Kidney tubule cell (primary cell): ENCODE data around the gene TMEM95.
"Not testable (repeated sequence)": the region's sequence is repeated elsewhere in the genome, so short reads cannot be mapped to it uniquely, and the experiment has no call there.

Source experiments
- DNase-seq: peaks from one replicate; pipeline ENCODE4 v3.0.0-alpha.2; 2018; ENCODE audit warnings: low spot score

The TMEM95 gene

DNA sequence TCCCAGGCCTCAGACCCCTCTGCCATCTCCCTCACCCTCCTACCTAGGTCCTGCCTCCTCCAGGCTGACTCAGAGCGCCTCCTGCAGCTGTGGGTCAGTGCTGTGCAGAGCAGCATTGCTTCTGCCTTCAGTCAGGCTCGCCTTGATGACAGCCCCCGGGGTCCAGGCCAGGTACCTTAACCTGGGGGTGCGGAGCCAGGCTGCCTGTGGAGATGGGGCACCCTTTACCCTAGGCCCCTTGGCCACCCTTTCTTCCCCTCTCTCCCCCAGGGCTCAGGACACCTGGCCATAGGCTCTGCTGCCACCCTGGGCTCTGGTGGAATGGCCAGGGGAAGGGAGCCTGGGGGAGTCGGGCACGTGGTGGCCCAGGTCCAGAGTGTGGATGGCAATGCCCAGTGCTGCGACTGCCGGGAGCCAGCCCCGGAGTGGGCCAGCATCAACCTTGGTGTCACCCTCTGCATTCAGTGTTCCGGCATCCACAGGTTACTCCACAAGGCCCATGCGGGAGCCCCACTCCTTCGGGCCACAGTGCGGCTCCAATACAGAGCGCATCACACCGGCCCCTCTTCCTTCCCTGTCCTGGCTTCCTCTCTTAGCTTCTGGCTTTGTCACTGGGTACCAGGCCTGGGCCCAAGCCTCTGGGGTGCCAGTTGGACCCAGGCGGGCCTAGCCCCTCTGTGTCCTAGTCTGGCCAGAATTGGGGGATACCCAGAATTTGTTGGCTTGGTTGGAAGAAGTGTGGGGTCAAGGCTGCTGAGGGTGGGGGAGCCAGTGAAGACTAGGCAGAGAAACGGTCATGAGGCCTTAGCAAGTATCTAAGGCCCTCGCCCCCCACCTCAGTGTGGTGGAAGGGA is 8.0 kb upstream of the TMEM95 start:
- no peak for DNase-seq

DNA sequence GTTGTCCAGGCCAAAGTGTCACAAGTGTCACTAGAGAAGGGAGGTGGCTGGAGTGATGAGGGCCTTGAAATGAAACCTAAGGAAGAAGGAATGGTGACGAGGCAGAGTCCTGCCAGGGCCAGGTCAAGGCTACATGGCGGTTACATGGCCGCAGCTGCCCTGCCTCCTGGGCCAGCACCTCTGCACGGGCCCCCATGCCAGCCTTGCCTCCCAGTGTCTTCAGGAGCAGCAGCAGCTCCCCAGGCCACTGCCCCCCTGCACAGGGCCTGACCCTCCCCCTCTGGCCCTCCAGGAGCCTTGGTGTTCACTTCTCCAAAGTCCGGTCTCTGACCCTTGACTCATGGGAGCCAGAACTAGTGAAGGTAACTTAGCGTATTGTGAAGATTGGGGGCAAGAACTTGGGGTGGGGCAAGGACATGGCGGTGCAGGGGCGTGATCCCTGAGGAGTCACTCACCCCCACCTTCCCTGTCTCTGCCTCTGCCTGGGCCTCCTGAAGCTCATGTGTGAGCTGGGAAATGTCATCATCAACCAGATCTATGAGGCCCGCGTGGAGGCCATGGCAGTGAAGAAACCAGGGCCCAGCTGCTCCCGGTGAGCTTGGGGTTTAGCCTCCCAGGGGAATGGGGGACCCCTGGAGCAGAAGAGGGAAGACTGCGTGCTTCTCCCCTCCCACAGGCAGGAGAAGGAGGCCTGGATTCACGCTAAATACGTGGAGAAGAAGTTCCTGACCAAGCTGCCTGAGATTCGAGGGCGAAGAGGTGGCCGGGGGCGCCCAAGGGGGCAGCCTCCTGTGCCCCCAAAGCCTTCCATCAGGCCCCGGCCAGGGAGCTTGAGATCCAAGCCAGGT is 7.1 kb upstream of the TMEM95 start:
- DNase-seq, result no peak

- DNase-seq, result no peak
Observed at GRCh38 chr17:7348478-7349242, 6.3 kb upstream of the TMEM95 start.

DNA sequence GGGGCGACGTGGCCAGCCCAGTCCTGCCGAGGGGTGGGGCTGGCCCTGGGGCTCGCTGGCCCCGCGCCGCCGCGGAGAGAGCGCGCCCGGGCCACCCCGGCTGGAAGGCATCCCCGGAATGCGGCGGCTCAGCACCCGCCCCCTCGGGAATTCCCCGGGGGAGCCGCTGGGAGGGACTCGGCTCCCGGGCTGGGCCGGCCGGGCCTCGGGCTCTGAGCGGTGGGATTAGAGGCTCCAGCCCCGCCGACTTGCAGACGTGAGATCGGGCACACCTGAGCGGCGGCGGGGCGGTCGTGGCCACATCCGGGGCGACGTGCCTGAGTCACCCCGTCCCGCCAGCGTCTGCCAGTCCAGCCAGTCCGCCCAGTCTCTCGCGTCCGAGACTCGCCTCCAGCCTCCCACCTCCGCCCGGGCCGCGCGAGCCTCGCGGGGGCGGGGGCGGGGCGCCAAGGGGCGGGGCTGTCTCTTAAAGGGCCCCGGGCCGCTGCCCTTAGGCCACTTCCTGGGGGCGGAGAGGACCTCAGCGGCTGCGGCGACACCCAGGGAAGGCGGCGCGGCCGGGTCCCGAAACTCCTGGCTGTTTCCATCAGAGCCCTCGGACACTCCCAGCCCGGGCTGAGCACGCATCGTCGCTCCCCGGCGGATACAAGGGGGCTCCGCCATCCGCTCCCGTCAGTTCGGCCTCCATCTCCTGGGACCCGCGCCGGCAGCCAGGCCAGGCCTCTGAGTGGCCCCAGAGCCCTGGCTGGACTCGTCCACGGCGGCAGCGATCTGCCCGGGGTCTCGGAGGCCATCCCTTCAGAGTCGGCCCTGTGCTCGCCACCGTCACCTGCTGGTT is 3.1 kb upstream of the TMEM95 start, which contains the start of gene KCTD11:
Gene KCTD11, plus strand, starts transcription at position 498 of the 838 bp plus-strand sequence.
- peak; percentile 99 for DNase-seq

- DNase-seq, result no peak
Observed at GRCh38 chr17:7352503-7352889, 2.5 kb upstream of the TMEM95 start.

GRCh38 chr17:7352910-7353635 is 1.9 kb upstream of the TMEM95 start:
- no peak for DNase-seq

- DNase-seq, result peak; percentile 73
Observed at GRCh38 chr17:7354262-7354843, 603 bp upstream of the TMEM95 start.

DNA sequence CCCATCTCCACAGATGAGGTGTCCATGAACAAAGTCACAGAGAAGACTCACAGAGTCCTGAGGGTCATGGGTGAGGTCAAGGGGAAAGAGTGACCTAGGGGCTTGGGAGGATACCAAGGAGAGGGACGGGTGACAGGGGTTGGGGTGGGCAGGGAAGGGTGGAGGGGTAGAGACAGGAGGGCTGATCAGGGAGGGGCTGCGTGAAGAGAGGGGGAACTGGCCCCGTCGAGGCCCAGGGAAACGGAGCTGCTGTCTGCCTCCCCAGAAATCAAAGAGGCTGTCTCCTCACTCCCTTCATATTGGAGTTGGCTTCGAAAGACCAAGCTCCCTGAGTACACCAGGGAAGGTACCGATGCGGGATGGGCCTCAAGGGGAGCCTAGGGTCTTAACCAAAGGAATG is 617 bp downstream of the TMEM95 start:
- no peak for DNase-seq

- peak; percentile 87 for DNase-seq
Observed at GRCh38 chr17:7356072-7356549, 1.2 kb downstream of the TMEM95 start.

- no peak for DNase-seq
Observed at GRCh38 chr17:7356756-7357155, 1.8 kb downstream of the TMEM95 start.

DNA sequence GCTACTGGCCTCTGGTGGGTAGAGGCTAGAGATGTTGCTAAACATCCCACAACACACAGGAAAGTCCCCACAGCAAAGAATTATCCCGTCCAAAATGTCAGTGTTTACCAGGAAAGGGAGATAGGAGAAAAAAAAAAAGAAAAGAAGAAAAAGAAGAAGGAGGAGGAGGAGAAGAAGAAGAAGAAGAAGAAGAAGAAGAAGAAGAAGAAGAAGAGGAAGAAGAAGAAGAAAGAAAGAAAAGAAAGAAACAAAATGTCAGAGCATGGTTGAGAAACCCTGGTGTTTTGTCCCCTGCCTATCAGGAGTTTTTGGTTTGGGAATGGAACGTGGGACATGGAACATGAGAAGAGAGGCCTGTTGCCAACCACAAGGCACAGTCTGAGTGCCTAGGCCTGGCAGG is 2.4 kb downstream of the TMEM95 start:
- no peak for DNase-seq

- DNase-seq, result no peak
Observed at GRCh38 chr17:7361906-7362305, 7.0 kb downstream of the TMEM95 start.

- DNase-seq, result no peak
Observed at GRCh38 chr17:7363311-7363710, 8.4 kb downstream of the TMEM95 start.

- DNase-seq, result not testable (repeated sequence)
Observed at GRCh38 chr17:7365963-7366362, 11.0 kb downstream of the TMEM95 start.

DNA sequence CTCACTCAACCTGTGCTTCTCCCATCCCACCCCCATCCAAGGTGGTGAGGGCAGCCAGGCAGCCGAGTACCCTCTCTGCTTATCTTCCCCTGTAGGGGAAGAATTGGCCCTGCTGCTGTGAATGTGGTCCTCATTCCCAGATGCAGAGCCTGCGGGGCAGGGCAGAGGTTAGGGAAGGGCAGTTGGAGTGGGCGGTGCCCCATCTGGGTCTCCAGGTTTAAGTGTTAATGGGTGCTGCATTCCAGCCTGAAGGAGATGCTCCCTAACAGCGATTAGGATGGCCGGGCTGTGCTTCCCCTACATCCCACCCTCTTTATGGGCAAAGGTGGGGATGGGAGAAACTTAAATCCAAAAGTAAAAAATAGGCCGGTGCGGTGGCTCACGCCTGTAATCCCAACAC is 12.1 kb downstream of the TMEM95 start:
- DNase-seq, result no peak

DNA sequence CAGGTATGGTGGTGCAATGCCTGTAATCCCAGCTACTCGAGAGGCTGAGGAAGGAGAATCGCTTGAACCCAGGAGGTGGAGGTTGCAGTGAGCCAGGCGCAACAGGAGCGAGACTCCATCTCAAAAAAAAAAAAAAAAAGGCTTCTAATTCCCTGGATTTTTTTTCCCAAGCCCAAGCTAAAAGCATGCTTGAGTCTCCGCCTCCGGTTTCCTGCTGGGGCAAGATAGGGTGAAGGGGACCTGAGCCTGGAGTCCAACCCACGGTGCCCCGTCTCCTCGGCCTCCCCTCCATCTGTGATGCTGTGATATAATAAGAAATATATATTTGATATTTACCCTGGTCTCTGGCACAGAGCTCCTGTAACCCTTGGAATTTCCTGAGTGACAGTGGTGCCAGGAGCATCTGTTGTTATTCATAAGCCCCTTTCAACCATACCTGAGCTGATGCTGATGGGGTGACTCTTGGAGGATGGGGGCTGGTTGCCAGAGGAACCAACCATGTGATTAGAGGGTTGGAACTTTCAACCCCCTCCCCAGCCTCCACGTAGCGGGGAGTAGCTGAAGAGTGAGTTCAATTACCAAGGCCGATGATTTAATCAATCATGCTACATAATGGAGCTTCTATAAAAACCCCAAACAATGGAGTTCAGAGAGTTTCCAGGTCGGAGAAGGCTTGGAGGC is 13.1 kb downstream of the TMEM95 start:
- DNase-seq, result no peak

- DNase-seq, result not testable (repeated sequence)
Observed at GRCh38 chr17:7368599-7368994, 13.6 kb downstream of the TMEM95 start.

DNA sequence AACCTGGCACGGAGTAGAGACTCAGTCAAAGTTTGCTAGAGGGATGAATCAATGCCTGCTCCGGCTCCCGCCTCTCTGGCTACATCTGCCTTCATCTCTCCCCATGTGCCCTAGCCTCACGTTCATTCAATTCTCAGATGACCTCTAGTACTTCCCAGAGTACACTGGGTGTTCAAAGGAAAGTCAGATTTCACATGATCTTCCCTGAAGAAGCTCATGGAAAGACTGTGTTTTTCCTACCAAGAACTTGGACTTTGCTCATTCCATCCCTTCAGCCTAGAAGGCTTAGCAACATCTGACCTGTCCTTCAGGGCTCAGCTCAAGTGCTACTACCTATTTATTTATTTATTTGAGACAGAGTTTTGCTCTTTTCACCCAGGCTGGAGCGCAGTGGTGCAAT is 14.9 kb downstream of the TMEM95 start:
- no peak for DNase-seq

GRCh38 chr17:7370853-7371252 is 15.9 kb downstream of the TMEM95 start:
- DNase-seq, result no peak

GRCh38 chr17:7374353-7374752 is 19.4 kb downstream of the TMEM95 start:
- DNase-seq, result no peak
